CD14-positive monocyte (primary cell): ENCODE data around the gene SPHK1. TPM values are rescaled to one million over a fixed set of nuclear protein-coding genes. Genes with fewer than 3 reads are reported as not detected.

ENCODE experiments used
- DNase-seq, 3 donors: peaks; one replicate each; pipeline ENCODE4 v3.0.0-alpha.2; 2011 to 2022
- H2AFZ ChIP-seq: 2 replicates; pipeline ENCODE4 v1.6.0; 2012; ENCODE audit warnings: mild to moderate bottlenecking, low read depth, low read length, inconsistent platforms; ENCODE audit not compliant: insufficient read depth, poor library complexity, severe bottlenecking
- H3K27ac ChIP-seq, 2 donors: 1 replicate in 1 of 2; 2 replicates in 1 of 2; pipeline ENCODE4 v1.5.1; 2012 to 2013; ENCODE audit warnings: low read length in 2 of 2, control low read depth in 1 of 2, inconsistent platforms in 1 of 2, low read depth in 1 of 2, mild to moderate bottlenecking in 1 of 2
- H3K27me3 ChIP-seq, 2 donors: one replicate each; pipeline versions ENCODE4 v1.6.0 to v1.6.1; 2011 to 2013; ENCODE audit warnings: low read length in 2 of 2; ENCODE audit not compliant: control insufficient read depth in 2 of 2, insufficient read depth in 2 of 2
- H3K36me3 ChIP-seq, 2 donors: replicated peaks in 1 of 2; 1 replicate in 1 of 2; 2 replicates in 1 of 2; pipeline versions ENCODE4 v1.5.1 to v1.6.1; 2012 to 2013; ENCODE audit warnings: low read length in 2 of 2, control low read depth in 1 of 2, inconsistent platforms in 1 of 2, mild to moderate bottlenecking in 1 of 2; ENCODE audit not compliant: insufficient read depth in 2 of 2, control insufficient read depth in 1 of 2
- H3K4me1 ChIP-seq, 2 donors: 1 replicate in 1 of 2; 2 replicates in 1 of 2; pipeline versions ENCODE4 v1.5.1 to v1.6.1; 2012 to 2013; ENCODE audit warnings: low read length in 2 of 2, control low read depth in 1 of 2, inconsistent platforms in 1 of 2, mild to moderate bottlenecking in 1 of 2, moderate library complexity in 1 of 2; ENCODE audit not compliant: insufficient read depth in 2 of 2, control insufficient read depth in 1 of 2
- H3K4me2 ChIP-seq: replicated peaks from 2 replicates; pipeline ENCODE3; 2012; ENCODE audit warnings: low read length, moderate library complexity, mild to moderate bottlenecking; ENCODE audit not compliant: poor library complexity, severe bottlenecking; ENCODE audit errors: extremely low read depth
- H3K4me3 ChIP-seq, 3 experiments: fragments of 200-600 bp in 1 of 3; sonication (generic) in 1 of 3; replicated peaks in 1 of 3; 1 replicate in 2 of 3; 2 replicates in 1 of 3; pipeline ENCODE4 v1.5.1; 2011 to 2013; ENCODE audit warnings: low read length in 3 of 3, mild to moderate bottlenecking in 3 of 3, control low read depth in 2 of 3, low read depth in 2 of 3, inconsistent platforms in 1 of 3, moderate library complexity in 1 of 3
- H3K79me2 ChIP-seq: 2 replicates; pipeline ENCODE4 v1.6.0; 2012; ENCODE audit warnings: mild to moderate bottlenecking, control low read depth, inconsistent platforms, low read length, moderate library complexity; ENCODE audit not compliant: insufficient read depth
- H3K9ac ChIP-seq: 2 replicates; pipeline ENCODE4 v1.6.0; 2017; ENCODE audit warnings: low read length, mild to moderate bottlenecking; ENCODE audit not compliant: insufficient read depth, poor library complexity, severe bottlenecking
- H3K9me3 ChIP-seq, 2 donors: replicated peaks in 1 of 2; 1 replicate in 1 of 2; 2 replicates in 1 of 2; pipeline versions ENCODE4 v1.5.1 to v1.6.1; 2012 to 2013; ENCODE audit warnings: low read length in 2 of 2, control low read depth in 1 of 2; ENCODE audit not compliant: control insufficient read depth in 1 of 2, insufficient read depth in 1 of 2
- H4K20me1 ChIP-seq: 2 replicates; pipeline ENCODE4 v1.6.0; 2012; ENCODE audit warnings: mild to moderate bottlenecking, low read length, control low read depth, moderate library complexity; ENCODE audit not compliant: insufficient read depth
- H3K27ac Mint-ChIP-seq, 7 donors: one replicate each; pipeline ENCODE4 v1.8.0; 2020; ENCODE audit warnings: mild to moderate bottlenecking in 7 of 7, mixed read lengths in 7 of 7, moderate library complexity in 6 of 7, inconsistent platforms in 2 of 7
- H3K27me3 Mint-ChIP-seq, 3 donors: one replicate each; pipeline ENCODE4 v1.8.0; 2021 to 2022; ENCODE audit warnings: low read depth in 3 of 3, mild to moderate bottlenecking in 3 of 3, mixed read lengths in 3 of 3, moderate library complexity in 3 of 3, inconsistent platforms in 1 of 3
- H3K36me3 Mint-ChIP-seq, 2 donors: one replicate each; pipeline ENCODE4 v1.8.0; 2020; ENCODE audit warnings: mixed read lengths in 2 of 2, inconsistent platforms in 1 of 2, mild to moderate bottlenecking in 1 of 2
- H3K4me1 Mint-ChIP-seq: one replicate; pipeline ENCODE4 v1.8.0; 2020; ENCODE audit warnings: mild to moderate bottlenecking, mixed read lengths
- H3K4me3 Mint-ChIP-seq, 2 donors: one replicate each; pipeline ENCODE4 v1.8.0; 2020; ENCODE audit warnings: mild to moderate bottlenecking in 2 of 2, mixed read lengths in 2 of 2, moderate library complexity in 1 of 2
- H3K9me3 Mint-ChIP-seq, 7 donors: one replicate each; pipeline ENCODE4 v1.8.0; 2020 to 2022; ENCODE audit warnings: mixed read lengths in 7 of 7, mild to moderate bottlenecking in 6 of 7, moderate library complexity in 6 of 7, inconsistent platforms in 2 of 7
- WGBS: methylation state at CpG from one replicate; pipeline ENCODE4 v1.1.5; 2013; ENCODE audit warnings: missing lambda C conversion rate; ENCODE audit not compliant: insufficient coverage; 5-methylcytosine and 5-hydroxymethylcytosine counted together
- intact Hi-C, 2 donors: fragments of 100-400 bp; cut with micrococcal nuclease; formaldehyde crosslinking; loops; one replicate each; pipeline versions ENCODE4 v1.15.0 to v1.15.1; 2023
- polyA plus RNA-seq, 3 donors: library from polyadenylated mRNA; depleted of rRNA in 1 of 3; unstranded in 2 of 3; stranded (reverse) in 1 of 3; fragments of 300-500 nt in 2 of 3; fragments of >200 nt in 1 of 3; fragmentation: Illumina TruSeq in 2 of 3; gene quantifications; 1 replicate in 2 of 3; 2 replicates in 1 of 3; pipeline ENCODE4 v1.2.3, GENCODE V29; 2012 to 2021
- TF ChIP-seq, protein P1 (sequence below): fragments of 200-600 bp; IDR thresholded peaks from one replicate; pipeline ENCODE4 v1.8.0; 2022; ENCODE audit warnings: antibody characterized with exemption, mild to moderate bottlenecking

SPHK1 gene
- polyA plus RNA-seq, 3 donors, result 12.9 to 33.9 (median 19.1) TPM

- Histone ChIP-seq H3K27ac (no peak overlapping the region), H3K27me3 (no peaks in the 10 kb centered on the region), H3K9ac (no peak overlapping the region), H2AFZ (no peak overlapping the region), H3K4me2 (no peak overlapping the region), H3K9me3 (no peaks in the 10 kb centered on the region), H3K4me1 (peaks cover 15 to 21% of the 10 kb centered on the region in 2 donors), H3K4me3 (no peak overlapping the region), H3K79me2 (peaks cover 36% of the 10 kb centered on the region), H3K36me3 (peaks cover 14 to 24% of the 10 kb centered on the region in 2 donors), H4K20me1 (no peaks in the 10 kb centered on the region)
- no peak for DNase-seq
- WGBS, result 100% methylated on average over 2 of the region's 5 CpGs
- intact Hi-C loops, result loop anchor here in 1 of 2 donors (5.0 kb wide), 1 partner anchor 37 kb away; no protein-coding TSS in a partner anchor
- Mint-ChIP-seq H3K36me3 (peaks cover 24% of the 10 kb centered on the region in 2 donors), H3K4me1 (peaks cover 26% of the 10 kb centered on the region), H3K27ac (no peak overlapping the region), H3K27me3 (peaks cover 0 to 2% (median 0%) of the 10 kb centered on the region in 3 donors), H3K4me3 (no peak overlapping the region), H3K9me3 (peaks cover 0 to 2% (median 0%) of the 10 kb centered on the region in 7 donors)
- TF ChIP-seq, protein P1, sequence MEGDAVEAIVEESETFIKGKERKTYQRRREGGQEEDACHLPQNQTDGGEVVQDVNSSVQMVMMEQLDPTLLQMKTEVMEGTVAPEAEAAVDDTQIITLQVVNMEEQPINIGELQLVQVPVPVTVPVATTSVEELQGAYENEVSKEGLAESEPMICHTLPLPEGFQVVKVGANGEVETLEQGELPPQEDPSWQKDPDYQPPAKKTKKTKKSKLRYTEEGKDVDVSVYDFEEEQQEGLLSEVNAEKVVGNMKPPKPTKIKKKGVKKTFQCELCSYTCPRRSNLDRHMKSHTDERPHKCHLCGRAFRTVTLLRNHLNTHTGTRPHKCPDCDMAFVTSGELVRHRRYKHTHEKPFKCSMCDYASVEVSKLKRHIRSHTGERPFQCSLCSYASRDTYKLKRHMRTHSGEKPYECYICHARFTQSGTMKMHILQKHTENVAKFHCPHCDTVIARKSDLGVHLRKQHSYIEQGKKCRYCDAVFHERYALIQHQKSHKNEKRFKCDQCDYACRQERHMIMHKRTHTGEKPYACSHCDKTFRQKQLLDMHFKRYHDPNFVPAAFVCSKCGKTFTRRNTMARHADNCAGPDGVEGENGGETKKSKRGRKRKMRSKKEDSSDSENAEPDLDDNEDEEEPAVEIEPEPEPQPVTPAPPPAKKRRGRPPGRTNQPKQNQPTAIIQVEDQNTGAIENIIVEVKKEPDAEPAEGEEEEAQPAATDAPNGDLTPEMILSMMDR, result no peak
Observed at GRCh38 chr17:76350463-76350862, 33.9 kb upstream of the SPHK1 start.

DNA sequence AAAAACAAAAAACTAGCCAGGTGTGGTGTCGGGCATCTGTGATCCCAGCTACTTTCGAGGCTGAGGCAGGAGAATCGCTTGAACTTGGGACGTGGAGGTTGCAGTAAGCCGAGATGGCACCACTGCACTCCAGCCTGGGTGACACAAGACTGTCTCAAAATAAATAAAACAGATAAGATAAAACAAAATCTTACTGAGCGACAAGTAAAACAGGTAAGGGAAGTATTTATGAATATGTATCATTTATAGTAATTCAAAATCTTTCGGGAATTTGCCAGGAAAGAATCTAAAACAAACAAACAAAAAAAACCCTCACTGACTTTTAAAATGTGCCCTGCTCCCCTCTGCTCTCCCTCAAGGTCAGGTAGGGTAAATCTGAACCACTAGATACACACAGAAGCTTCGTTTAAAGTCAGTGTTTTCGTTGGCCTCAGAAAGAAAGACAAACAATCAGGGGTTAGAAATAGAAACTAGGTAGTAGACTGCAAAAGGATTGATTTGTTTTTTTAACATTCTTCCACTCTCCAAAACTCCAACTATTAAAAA is 32.8 kb upstream of the SPHK1 start:
- Mint-ChIP-seq H3K36me3 (peaks cover 12 to 13% of the 10 kb centered on the region in 2 donors), H3K27me3 (peaks cover 0 to 2% (median 1%) of the 10 kb centered on the region in 3 donors), H3K4me3 (no peak overlapping the region), H3K9me3 (peaks cover 0 to 1% (median 0%) of the 10 kb centered on the region in 7 donors), H3K27ac (no peak overlapping the region), H3K4me1 (peaks cover 24% of the 10 kb centered on the region)
- H3K4me3 ChIP-seq, result no peak overlapping the region
- peaks cover 6 to 13% of the 10 kb centered on the region in 2 donors for H3K36me3 ChIP-seq
- no peak for DNase-seq
- no peaks in the 10 kb centered on the region for H4K20me1 ChIP-seq
- H2AFZ ChIP-seq, result no peak overlapping the region
- no peak overlapping the region for H3K9ac ChIP-seq
- peaks cover 15 to 21% of the 10 kb centered on the region in 2 donors for H3K4me1 ChIP-seq
- no peak overlapping the region for H3K27ac ChIP-seq
- peaks cover 36% of the 10 kb centered on the region for H3K79me2 ChIP-seq
- no peaks in the 10 kb centered on the region for H3K9me3 ChIP-seq
- WGBS, result 100% methylated on average over 1 of the region's 9 CpGs
- intact Hi-C loops, result loop anchor here in 1 of 2 donors (5.0 kb wide), 1 partner anchor 36 kb away; no protein-coding TSS in a partner anchor
- no peaks in the 10 kb centered on the region for H3K27me3 ChIP-seq
- H3K4me2 ChIP-seq, result no peak overlapping the region
- TF ChIP-seq, protein P1, result no peak
